Spleen (tissue), 11 donors: Measurements from ENCODE around the gene TAGLN3. TPM values are rescaled to one million over a fixed set of nuclear protein-coding genes. Genes with fewer than 3 reads are reported as not detected.
A peak's percentile ranks its signal among the peaks of the same experiment; 100 is the strongest.

Source experiments
- DNase-seq: peaks from one replicate; pipeline ENCODE4 v3.0.0-alpha.2; 2020
- H3K27ac ChIP-seq, 8 donors: fragments of 200-600 bp; sonication (generic) in 7 of 8; 1 replicate in 4 of 8; 2 replicates in 4 of 8; pipeline versions ENCODE4 v1.5.0 to v1.8.0; 2016 to 2021; ENCODE audit warnings: inconsistent platforms in 4 of 8, mild to moderate bottlenecking in 4 of 8, moderate library complexity in 1 of 8
- H3K27me3 ChIP-seq, 7 donors: fragments of 200-600 bp; sonication (generic) in 6 of 7; replicated peaks in 1 of 7; 1 replicate in 4 of 7; 2 replicates in 3 of 7; pipeline versions ENCODE4 v1.5.0 to v1.8.0; 2016 to 2021; ENCODE audit warnings: inconsistent platforms in 3 of 7, mild to moderate bottlenecking in 1 of 7
- H3K36me3 ChIP-seq, 6 donors: fragments of 200-600 bp; sonication (generic) in 5 of 6; 1 replicate in 4 of 6; 2 replicates in 2 of 6; pipeline versions ENCODE4 v1.5.0 to v1.8.0; 2016 to 2021; ENCODE audit warnings: inconsistent platforms in 2 of 6
- H3K4me1 ChIP-seq, 6 donors: fragments of 200-600 bp; sonication (generic) in 5 of 6; 1 replicate in 3 of 6; 2 replicates in 3 of 6; pipeline versions ENCODE4 v1.5.0 to v1.8.0; 2016 to 2021; ENCODE audit warnings: inconsistent platforms in 3 of 6
- H3K4me3 ChIP-seq, 8 donors: fragments of 200-600 bp; sonication (generic) in 7 of 8; 1 replicate in 4 of 8; 2 replicates in 4 of 8; pipeline versions ENCODE4 v1.5.0 to v1.8.0; 2016 to 2021; ENCODE audit warnings: inconsistent platforms in 4 of 8, mild to moderate bottlenecking in 4 of 8, moderate library complexity in 2 of 8
- H3K9me3 ChIP-seq, 8 donors: fragments of 200-600 bp; sonication (generic) in 7 of 8; 1 replicate in 4 of 8; 2 replicates in 4 of 8; pipeline versions ENCODE4 v1.5.0 to v1.8.0; 2016 to 2021; ENCODE audit warnings: inconsistent platforms in 4 of 8
- POLR2A ChIP-seq, 3 donors: fragments of 450-650 bp; IDR thresholded peaks; one replicate each; pipeline ENCODE4 v1.5.1; 2017; ENCODE audit warnings: antibody characterized with exemption in 3 of 3, mild to moderate bottlenecking in 1 of 3
- POLR2AphosphoS5 ChIP-seq, 3 donors: sonication (generic); formaldehyde crosslinking; IDR thresholded peaks; one replicate each; pipeline ENCODE4 v1.5.1; 2017; ENCODE audit warnings: antibody characterized with exemption in 3 of 3
- WGBS, 5 donors: extraction: QIAGEN DNeasy Blood & Tissue Kit in 3 of 5; methylation state at CpG; one replicate each; pipeline versions ENCODE4 v1.1.5 to v1.1.7; 2013 to 2018; 5-methylcytosine and 5-hydroxymethylcytosine counted together
- intact Hi-C: fragments of 100-400 bp; cut with DNase I; formaldehyde crosslinking; loops from one replicate; pipeline ENCODE4 v1.15.0; 2023; ENCODE audit warnings: low total_unique reads
- polyA plus RNA-seq, 3 donors: library from polyadenylated mRNA; stranded (reverse); fragments of 200-250 nt; gene quantifications; one replicate each; pipeline ENCODE4 v1.2.1, GENCODE V29; 2013
- total RNA-seq, 7 donors: library from RNA; depleted of rRNA in 3 of 7; stranded (reverse); fragments of >200 nt in 3 of 7; fragmentation: NEBNext Ultra II Directional in 4 of 7; extraction: Animal tissue kit (Norgen Biotek cat#: 25700) in 4 of 7; gene quantifications; one replicate each; pipeline versions ENCODE4 v1.1.0 to v1.2.1, GENCODE V29; 2016 to 2021
- TF ChIP-seq, protein P1 (sequence below), 11 experiments: fragments of 200-600 bp in 7 of 11; fragments of 450-650 bp in 4 of 11; sonication (generic) in 4 of 11; IDR thresholded peaks in 8 of 11; conservative IDR thresholded peaks in 3 of 11; 1 replicate in 7 of 11; 2 replicates in 4 of 11; pipeline versions ENCODE4 v1.4.0 to v1.8.0; 2016 to 2021; ENCODE audit warnings: antibody characterized with exemption in 11 of 11, inconsistent platforms in 4 of 11, mild to moderate bottlenecking in 1 of 11
- donor health status: healthy with polysubstance abuse.
- donor health status: DM: no; HTN: no; CAD: no; lungs with moderate emphysema.
- donor health status: DM: no; HTN: no; CAD: no.
- donor health status: Bipolar disorder and iron deficiency.
- donor health status: healthy.
- donor health status: DM: no; HTN: no; CAD: no.
- donor health status: DM: yes; HTN: yes; CAD: no.

The TAGLN3 gene
- total and polyA plus RNA-seq, 10 donors: not detected

GRCh38 chr3:111967068-111967467 is 31.7 kb upstream of the TAGLN3 start:
- Histone ChIP-seq H3K4me1 (peaks cover 6 to 22% (median 15%) of the 10 kb centered on the region in 6 donors), H3K36me3 (peaks cover 0 to 9% (median 0%) of the 10 kb centered on the region in 6 donors), H3K9me3 (no peaks in the 10 kb centered on the region), H3K27ac (peak overlapping the region in 7 of 8 donors; percentile 60 to 81 (median 74)), H3K4me3 (no peak overlapping the region), H3K27me3 (no peaks in the 10 kb centered on the region)
- intact Hi-C loops: loop anchor here (2.0 to 5.0 kb wide), 2 partner anchors 100 to 248 kb away; no protein-coding TSS in a partner anchor
- peak in 1 of 3 donors; percentile 57 for TF ChIP-seq POLR2AphosphoS5 (IDR thresholded peaks at IDR 0.05)
- TF ChIP-seq, protein P1, sequence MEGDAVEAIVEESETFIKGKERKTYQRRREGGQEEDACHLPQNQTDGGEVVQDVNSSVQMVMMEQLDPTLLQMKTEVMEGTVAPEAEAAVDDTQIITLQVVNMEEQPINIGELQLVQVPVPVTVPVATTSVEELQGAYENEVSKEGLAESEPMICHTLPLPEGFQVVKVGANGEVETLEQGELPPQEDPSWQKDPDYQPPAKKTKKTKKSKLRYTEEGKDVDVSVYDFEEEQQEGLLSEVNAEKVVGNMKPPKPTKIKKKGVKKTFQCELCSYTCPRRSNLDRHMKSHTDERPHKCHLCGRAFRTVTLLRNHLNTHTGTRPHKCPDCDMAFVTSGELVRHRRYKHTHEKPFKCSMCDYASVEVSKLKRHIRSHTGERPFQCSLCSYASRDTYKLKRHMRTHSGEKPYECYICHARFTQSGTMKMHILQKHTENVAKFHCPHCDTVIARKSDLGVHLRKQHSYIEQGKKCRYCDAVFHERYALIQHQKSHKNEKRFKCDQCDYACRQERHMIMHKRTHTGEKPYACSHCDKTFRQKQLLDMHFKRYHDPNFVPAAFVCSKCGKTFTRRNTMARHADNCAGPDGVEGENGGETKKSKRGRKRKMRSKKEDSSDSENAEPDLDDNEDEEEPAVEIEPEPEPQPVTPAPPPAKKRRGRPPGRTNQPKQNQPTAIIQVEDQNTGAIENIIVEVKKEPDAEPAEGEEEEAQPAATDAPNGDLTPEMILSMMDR (IDR thresholded peaks at IDR 0.05 in 8 of 11, conservative IDR thresholded peaks at IDR 0.05 in 3 of 11): no peak
- 8 to 22% (median 13%) methylated on average over 3 of the region's 3 CpGs for WGBS, 5 donors
- DNase-seq: no peak

GRCh38 chr3:111967651-111968274 is 31.0 kb upstream of the TAGLN3 start:
- peak overlapping the region in 7 of 8 donors; percentile 60 to 81 (median 74) for H3K27ac ChIP-seq
- H3K27me3 ChIP-seq: no peaks in the 10 kb centered on the region
- intact Hi-C loops: loop anchor here (2.0 to 5.0 kb wide), 2 partner anchors 100 to 249 kb away; no protein-coding TSS in a partner anchor
- H3K4me3 ChIP-seq: no peak overlapping the region
- no peaks in the 10 kb centered on the region for H3K9me3 ChIP-seq
- peaks cover 6 to 22% (median 15%) of the 10 kb centered on the region in 6 donors for H3K4me1 ChIP-seq
- H3K36me3 ChIP-seq: peaks cover 0 to 7% (median 0%) of the 10 kb centered on the region in 6 donors
- peak; percentile 88 for DNase-seq
- TF ChIP-seq POLR2A (IDR thresholded peaks at IDR 0.05) (no peak), POLR2AphosphoS5 (IDR thresholded peaks at IDR 0.05) (peak in 1 of 3 donors; percentile 28)
- TF ChIP-seq, protein P1 (IDR thresholded peaks at IDR 0.05 in 8 of 11, conservative IDR thresholded peaks at IDR 0.05 in 3 of 11): peak; percentile 59 to 89 (median 86)
- WGBS, 5 donors: 7 to 11% (median 10%) methylated on average over 8 of the region's 8 CpGs

GRCh38 chr3:111968319-111969054 is 30.2 kb upstream of the TAGLN3 start:
- Histone ChIP-seq H3K27ac (peak overlapping the region in 3 of 8 donors; percentile 2 to 7 (median 6)), H3K27me3 (no peaks in the 10 kb centered on the region), H3K9me3 (no peaks in the 10 kb centered on the region), H3K4me1 (peaks cover 6 to 22% (median 15%) of the 10 kb centered on the region in 6 donors), H3K4me3 (no peak overlapping the region), H3K36me3 (peaks cover 0 to 7% (median 0%) of the 10 kb centered on the region in 6 donors)
- DNase-seq: no peak
- 54 to 70% (median 59%) methylated on average over 5 of the region's 5 CpGs for WGBS, 5 donors
- intact Hi-C loops: loop anchor here (5.0 kb wide), 1 partner anchor 101 kb away; no protein-coding TSS in a partner anchor
- TF ChIP-seq, protein P1 (IDR thresholded peaks at IDR 0.05 in 8 of 11, conservative IDR thresholded peaks at IDR 0.05 in 3 of 11): no peak
- TF ChIP-seq POLR2AphosphoS5 (IDR thresholded peaks at IDR 0.05): no peak
- TF ChIP-seq POLR2A (IDR thresholded peaks at IDR 0.05): no peak

DNA sequence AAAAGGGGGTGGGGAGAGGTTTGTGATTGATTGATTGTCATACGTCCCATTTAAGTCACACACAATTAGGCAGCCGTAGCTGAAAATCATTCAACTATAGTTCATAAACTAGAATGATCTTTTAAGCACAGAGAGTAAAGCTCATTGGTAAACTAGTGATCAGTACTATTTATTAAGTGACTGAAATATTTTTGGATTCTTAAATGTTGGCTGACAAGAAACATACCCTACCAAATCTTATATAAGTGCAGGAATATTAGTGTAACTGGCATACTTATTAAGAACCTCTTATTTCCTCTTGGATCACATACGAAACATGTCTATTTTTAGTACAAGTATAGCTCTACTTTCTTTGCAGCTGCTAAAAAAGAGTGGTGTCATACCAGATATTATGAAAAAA is 28.3 kb upstream of the TAGLN3 start:
- intact Hi-C loops: no loop called here
- 71 to 80% (median 78%) methylated on average over 3 of the region's 3 CpGs for WGBS, 5 donors
- Histone ChIP-seq H3K9me3 (no peaks in the 10 kb centered on the region), H3K4me1 (peaks cover 6 to 22% (median 15%) of the 10 kb centered on the region in 6 donors), H3K36me3 (peaks cover 0 to 17% (median 2%) of the 10 kb centered on the region in 6 donors), H3K27ac (peak overlapping the region in 1 of 8 donors; percentile 36), H3K4me3 (no peak overlapping the region), H3K27me3 (no peaks in the 10 kb centered on the region)
- DNase-seq: no peak
- TF ChIP-seq POLR2AphosphoS5 (IDR thresholded peaks at IDR 0.05): no peak
- TF ChIP-seq, protein P1 (IDR thresholded peaks at IDR 0.05 in 8 of 11, conservative IDR thresholded peaks at IDR 0.05 in 3 of 11): no peak
- no peak for TF ChIP-seq POLR2A (IDR thresholded peaks at IDR 0.05)
